K562 (cell line): ENCODE data around the gene KSR2. TPM values are rescaled to one million over a fixed set of nuclear protein-coding genes. Genes with fewer than 3 reads are reported as not detected.

Experiments
- ATAC-seq: fragments of 200-7000 bp; cut with Tn5 transposase; 3 replicates; pipeline ENCODE4 v1.9.1; 2020; ENCODE audit warnings: moderate library complexity
- BruUV-seq: library from RNA; stranded (reverse); fragments of 400-500 nt; replicated peaks from 2 replicates; lab custom pipeline; 2021; lab: Mats Ljungman, UMichigan
- CTCF ChIA-PET: fragments of 300-600 bp; formaldehyde crosslinking; extraction: SDS; loops from one replicate; lab custom pipeline; 2021; ENCODE audit warnings: low intra/inter-chr PET ratio; lab: Yijun Ruan, JAX
- POLR2A ChIA-PET: fragments of 300-600, 350-650 bp; sonication (Branson Sonifier 250); formaldehyde crosslinking; extraction: SDS; loops from one replicate; lab custom pipeline; 2021; ENCODE audit warnings: antibody characterized with exemption, inconsistent platforms; lab: Yijun Ruan, JAX
- DNase-seq, 4 experiments: peaks; one replicate each; pipeline versions ENCODE4 v3.0.0 to v3.0.0-alpha.2; 2011 to 2018; ENCODE audit warnings: low spot score in 3 of 4, mixed read lengths in 3 of 4; ENCODE audit errors: extremely low read depth in 1 of 4
- FAIRE-seq: peaks from 2 replicates; lab custom pipeline; 2011; peaks lifted over from hg19 to GRCh38; lab: Jason Lieb, UNC
- H2AFZ ChIP-seq: 2 replicates; pipeline ENCODE4 v1.6.0; 2011; ENCODE audit warnings: low read depth, low read length, control low read depth, inconsistent platforms
- H3K27ac ChIP-seq: fragments of 200-600 bp; 3 replicates; pipeline ENCODE4 v1.8.0; 2011; ENCODE audit warnings: low read depth, mild to moderate bottlenecking, control low read depth, inconsistent platforms, low read length, moderate library complexity, mixed read lengths; ENCODE audit errors: extremely low read depth
- H3K27me3 ChIP-seq, 2 experiments: fragments of 300-600 bp in 1 of 2; 2 replicates in 1 of 2; 3 replicates in 1 of 2; pipeline versions ENCODE4 v1.6.0 to v1.8.0; 2011; ENCODE audit warnings: inconsistent platforms in 2 of 2, low read length in 2 of 2, mild to moderate bottlenecking in 1 of 2, mixed read lengths in 1 of 2, moderate library complexity in 1 of 2; ENCODE audit not compliant: control insufficient read depth in 2 of 2, insufficient read depth in 2 of 2
- H3K36me3 ChIP-seq: fragments of 300-600 bp; 3 replicates; pipeline ENCODE4 v1.8.0; 2011; ENCODE audit warnings: mild to moderate bottlenecking, low read length, inconsistent platforms; ENCODE audit not compliant: control insufficient read depth, insufficient read depth
- H3K4me1 ChIP-seq, 2 experiments: fragments of 200-600 bp in 1 of 2; replicated peaks in 1 of 2; 2 replicates in 1 of 2; 3 replicates in 1 of 2; pipeline versions ENCODE4 v1.5.1 to v1.8.0; 2011; ENCODE audit warnings: inconsistent platforms in 2 of 2, low read length in 2 of 2, mild to moderate bottlenecking in 1 of 2, mixed read lengths in 1 of 2, moderate library complexity in 1 of 2; ENCODE audit not compliant: control insufficient read depth in 2 of 2, insufficient read depth in 2 of 2
- H3K4me2 ChIP-seq: 2 replicates; pipeline ENCODE4 v1.6.1; 2011; ENCODE audit warnings: low read length, control low read depth, inconsistent platforms, mixed read lengths; ENCODE audit not compliant: insufficient read depth
- H3K4me3 ChIP-seq: fragments of 200-600 bp; sonication (generic), shearing (Covaris generic); 2 replicates; pipeline ENCODE4 v1.5.1; 2016; ENCODE audit warnings: control low read depth, inconsistent platforms
- H3K79me2 ChIP-seq: fragments of 200-600 bp; 3 replicates; pipeline ENCODE4 v1.8.0; 2011; ENCODE audit warnings: low read length, inconsistent platforms; ENCODE audit not compliant: control insufficient read depth, insufficient read depth
- H3K9ac ChIP-seq, 2 experiments: 2 replicates each; pipeline versions ENCODE4 v1.6.0 to v1.6.1; 2011; ENCODE audit warnings: low read depth in 2 of 2, low read length in 2 of 2, control low read depth in 1 of 2, inconsistent platforms in 1 of 2, mild to moderate bottlenecking in 1 of 2, mixed read lengths in 1 of 2; ENCODE audit not compliant: insufficient read depth in 1 of 2
- H3K9me1 ChIP-seq: one replicate; pipeline ENCODE4 v1.6.0; 2011; ENCODE audit warnings: inconsistent platforms, mild to moderate bottlenecking, low read length, moderate library complexity; ENCODE audit not compliant: control insufficient read depth, insufficient read depth
- H3K9me3 ChIP-seq: replicated peaks from 2 replicates; pipeline ENCODE4 v1.5.1; 2011; ENCODE audit warnings: low read depth, low read length, inconsistent platforms; ENCODE audit not compliant: control insufficient read depth, insufficient read depth
- H4K20me1 ChIP-seq: replicated peaks from 2 replicates; pipeline ENCODE4 v1.6.1; 2011; ENCODE audit warnings: low read length, inconsistent platforms, mixed read lengths; ENCODE audit not compliant: control insufficient read depth, insufficient read depth
- CHCHD3 ChIP-seq: fragments of 250-450 bp; sonication (Bioruptor Pico); IDR thresholded peaks from 2 replicates; pipeline ENCODE4 v2.1.2; 2022; ENCODE audit warnings: mild to moderate bottlenecking
- EZH2 ChIP-seq: IDR thresholded peaks from 2 replicates; pipeline ENCODE4 v1.6.1; 2012; ENCODE audit warnings: low read depth, mild to moderate bottlenecking, inconsistent platforms, low read length, borderline replicate concordance
- GTF2A2 ChIP-seq: IDR thresholded peaks from 2 replicates; pipeline ENCODE4 v1.6.1; 2016; ENCODE audit warnings: mild to moderate bottlenecking, missing genetic modification characterization, missing compliant biosample characterization
- HOMEZ ChIP-seq: fragments of 250-450 bp; sonication (Bioruptor Pico); IDR thresholded peaks from 2 replicates; pipeline ENCODE4 v1.4.0; 2020; ENCODE audit warnings: mild to moderate bottlenecking, moderate library complexity
- ILK ChIP-seq: fragments of 450-650 bp; IDR thresholded peaks from 2 replicates; pipeline ENCODE4 v1.6.1; 2016; ENCODE audit warnings: missing genetic modification characterization, low read depth, mild to moderate bottlenecking, missing compliant biosample characterization, moderate library complexity, borderline replicate concordance
- MEF2D ChIP-seq: conservative IDR thresholded peaks from 2 replicates; pipeline ENCODE4 v1.6.1; 2016; ENCODE audit warnings: low read depth, missing genetic modification characterization, missing compliant biosample characterization
- MTF1 ChIP-seq: fragments of 250-450 bp; sonication (Bioruptor Pico); IDR thresholded peaks from 2 replicates; pipeline ENCODE4 v1.9.0; 2021; ENCODE audit warnings: moderate library complexity, mild to moderate bottlenecking, inconsistent platforms, borderline replicate concordance
- NEUROD1 ChIP-seq: fragments of 150-350 bp; IDR thresholded peaks from 2 replicates; pipeline ENCODE4 v1.6.1; 2014; ENCODE audit warnings: borderline replicate concordance, low read length, low read depth; ENCODE audit not compliant: partially characterized antibody
- NR2C1 ChIP-seq, 2 experiments: fragments of 450-650 bp; IDR thresholded peaks; 2 replicates each; pipeline ENCODE4 v1.6.1; 2017; ENCODE audit warnings: mild to moderate bottlenecking in 2 of 2, antibody characterized with exemption in 1 of 2, inconsistent platforms in 1 of 2, missing compliant biosample characterization in 1 of 2, missing genetic modification characterization in 1 of 2
- RBBP5 ChIP-seq: fragments of 200-600 bp; sonication (generic); IDR thresholded peaks from 2 replicates; pipeline ENCODE4 v1.6.1; 2012; ENCODE audit warnings: borderline replicate concordance, mild to moderate bottlenecking, low read length, control low read depth, inconsistent platforms; ENCODE audit not compliant: insufficient read depth, poor library complexity, severe bottlenecking
- ZNF232 ChIP-seq: sonication (generic); formaldehyde crosslinking; IDR thresholded peaks from 2 replicates; pipeline ENCODE4 v1.8.0; 2022; ENCODE audit warnings: mild to moderate bottlenecking, missing genetic modification reagents
- ZNF717 ChIP-seq: fragments of 250-450 bp; sonication (Bioruptor Pico); IDR thresholded peaks from 2 replicates; pipeline ENCODE4 v1.5.0; 2021
- WGBS: fragments of 100-300 bp; shearing (Covaris generic); methylation state at CpG from one replicate; pipeline ENCODE4 v1.1.6; 2016; ENCODE audit warnings: low coverage, mixed read lengths; ENCODE audit not compliant: insufficient coverage; ENCODE audit errors: missing lambda C conversion rate; 5-methylcytosine and 5-hydroxymethylcytosine counted together
- in situ Hi-C: fragments of 300-500 bp; cut with MboI; formaldehyde crosslinking; loops from 4 replicates; pipeline ENCODE4 v1.15.0; 2018; ENCODE audit warnings: inconsistent platforms, mixed read lengths
- intact Hi-C: fragments of 100-400 bp; cut with micrococcal nuclease; formaldehyde crosslinking; loops from 2 replicates; pipeline ENCODE4 v1.14.2; 2022
- polyA plus RNA-seq, 8 experiments: library from polyadenylated mRNA; depleted of rRNA in 4 of 8; stranded (reverse) in 5 of 8; unstranded in 3 of 8; fragments of >200 nt; fragmentation: Nextera tagmentation in 2 of 8; fragmentation: Illumina TruSeq in 1 of 8; extraction: Ambion mirVana in 2 of 8; extraction: Trizol in 1 of 8; gene quantifications; 2 replicates each; pipeline versions ENCODE4 v1.2.1 to v1.2.3, GENCODE V29; 2011 to 2014; ENCODE audit warnings: inconsistent platforms in 1 of 8, missing spikeins in 1 of 8
- total RNA-seq, 7 experiments: library from RNA; depleted of rRNA in 6 of 7; stranded (reverse); fragments of >200 nt in 6 of 7; fragmentation: Illumina TruSeq in 2 of 7; extraction: Trizol in 2 of 7; gene quantifications; 2 replicates each; pipeline versions ENCODE4 v1.2.1 to v1.2.3, GENCODE V29; 2011 to 2021; ENCODE audit warnings: low replicate concordance in 1 of 7
- TF ChIP-seq, protein P1 (sequence below): sonication (generic); formaldehyde crosslinking; IDR thresholded peaks from 2 replicates; pipeline ENCODE4 v1.4.0; 2020; ENCODE audit warnings: mild to moderate bottlenecking, missing genetic modification reagents

The KSR2 gene
- total and polyA plus RNA-seq, 9 of the 15 experiments (the other 6 are each of a cell fraction or from before 2014, with no cell fraction given) = not detected

- POLR2A ChIA-PET = no interaction called here
- no peaks in the 10 kb centered on the region for H3K79me2 ChIP-seq
- ATAC-seq (no peak), DNase-seq (no peak), FAIRE-seq (no peak)
- no peak overlapping the region for H2AFZ ChIP-seq
- intact Hi-C loops (no loop called here), in situ Hi-C loops (no loop called here)
- H3K4me2 ChIP-seq = no peak overlapping the region
- 0% methylated on average over 1 of the region's 1 CpG for WGBS
- no peak overlapping the region for H3K9ac ChIP-seq
- no peaks in the 10 kb centered on the region for H3K9me1 ChIP-seq
- H4K20me1 ChIP-seq = 0 out of 2 replicates have a peak, but pooled peaks cover 4% of the 10 kb centered on the region
- H3K9me3 ChIP-seq = no peaks in the 10 kb centered on the region
- no TSS peak for BruUV-seq
- H3K4me1 ChIP-seq = no peaks in the 10 kb centered on the region
- H3K36me3 ChIP-seq = no peaks in the 10 kb centered on the region
- H3K27me3 ChIP-seq = peaks cover 0 to 18% of the 10 kb centered on the region in 2 experiments; a peak in 3 of 5 replicates
- H3K4me3 ChIP-seq = no peak overlapping the region
- TF ChIP-seq MTF1 (CRISPR knock-in tag) (no peak), CHCHD3 (CRISPR knock-in tag) (no peak), ILK (tag) (no peak), ZNF717 (CRISPR knock-in tag) (no peak), GTF2A2 (tag) (no peak), ZNF232 (no peak), HOMEZ (no peak), NR2C1 (IDR thresholded peaks at IDR 0.05) (no peak), NR2C1 (tag; IDR thresholded peaks at IDR 0.05) (no peak), RBBP5 (no peak), MEF2D (no peak), EZH2 (no peak), NEUROD1 (no peak)
- TF ChIP-seq, protein P1, sequence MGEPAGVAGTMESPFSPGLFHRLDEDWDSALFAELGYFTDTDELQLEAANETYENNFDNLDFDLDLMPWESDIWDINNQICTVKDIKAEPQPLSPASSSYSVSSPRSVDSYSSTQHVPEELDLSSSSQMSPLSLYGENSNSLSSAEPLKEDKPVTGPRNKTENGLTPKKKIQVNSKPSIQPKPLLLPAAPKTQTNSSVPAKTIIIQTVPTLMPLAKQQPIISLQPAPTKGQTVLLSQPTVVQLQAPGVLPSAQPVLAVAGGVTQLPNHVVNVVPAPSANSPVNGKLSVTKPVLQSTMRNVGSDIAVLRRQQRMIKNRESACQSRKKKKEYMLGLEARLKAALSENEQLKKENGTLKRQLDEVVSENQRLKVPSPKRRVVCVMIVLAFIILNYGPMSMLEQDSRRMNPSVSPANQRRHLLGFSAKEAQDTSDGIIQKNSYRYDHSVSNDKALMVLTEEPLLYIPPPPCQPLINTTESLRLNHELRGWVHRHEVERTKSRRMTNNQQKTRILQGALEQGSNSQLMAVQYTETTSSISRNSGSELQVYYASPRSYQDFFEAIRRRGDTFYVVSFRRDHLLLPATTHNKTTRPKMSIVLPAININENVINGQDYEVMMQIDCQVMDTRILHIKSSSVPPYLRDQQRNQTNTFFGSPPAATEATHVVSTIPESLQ (CRISPR knock-in tag) = no peak
- CTCF ChIA-PET = no interaction called here
- H3K27ac ChIP-seq = no peak overlapping the region
Measured at GRCh38 chr12:117417004-117417403, 551.8 kb downstream of the KSR2 start.
